GM13977 (cell line): Measurements from ENCODE around the gene ATP13A3.

Source experiments
- DNase-seq: peaks from one replicate; pipeline ENCODE4 v3.0.0; 2012; ENCODE audit warnings: low spot score
- in situ Hi-C: fragments of 300-500 bp; cut with MboI; formaldehyde crosslinking; loops from one replicate; pipeline ENCODE4 v1.12.0; 2022; ENCODE audit warnings: low sequenced_read_pairs, low pct_unique_long_range_greater_than_20kb, mixed read lengths, inconsistent platforms; ENCODE audit not compliant: unreplicated experiment
- TF ChIP-seq, protein P1 (sequence below): IDR thresholded peaks from 2 replicates; pipeline ENCODE4 v1.5.1; 2012; ENCODE audit warnings: mild to moderate bottlenecking, control low read depth; ENCODE audit not compliant: insufficient read depth; ENCODE audit errors: extremely low read depth, missing control alignments

Gene ATP13A3

DNA sequence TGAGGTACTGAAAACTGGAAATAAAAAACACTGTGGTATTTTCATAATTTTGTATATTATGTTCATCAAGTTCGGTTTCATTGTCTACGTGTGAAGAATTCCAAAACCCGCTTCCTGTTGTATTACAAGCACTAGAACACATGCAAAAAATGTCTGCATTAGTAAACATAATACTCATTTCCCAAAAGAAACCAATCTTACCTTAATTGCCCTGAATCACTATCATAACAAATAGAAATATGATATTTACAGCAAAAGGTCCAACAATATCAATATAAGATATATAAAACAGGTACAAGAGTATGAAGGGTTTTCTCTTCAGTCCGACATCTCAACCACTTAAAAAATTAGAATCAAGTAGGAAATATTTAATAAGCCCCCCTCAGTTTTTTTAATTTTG is 61.4 kb downstream of the ATP13A3 start:
- in situ Hi-C loops = no loop called here
- TF ChIP-seq, protein P1, sequence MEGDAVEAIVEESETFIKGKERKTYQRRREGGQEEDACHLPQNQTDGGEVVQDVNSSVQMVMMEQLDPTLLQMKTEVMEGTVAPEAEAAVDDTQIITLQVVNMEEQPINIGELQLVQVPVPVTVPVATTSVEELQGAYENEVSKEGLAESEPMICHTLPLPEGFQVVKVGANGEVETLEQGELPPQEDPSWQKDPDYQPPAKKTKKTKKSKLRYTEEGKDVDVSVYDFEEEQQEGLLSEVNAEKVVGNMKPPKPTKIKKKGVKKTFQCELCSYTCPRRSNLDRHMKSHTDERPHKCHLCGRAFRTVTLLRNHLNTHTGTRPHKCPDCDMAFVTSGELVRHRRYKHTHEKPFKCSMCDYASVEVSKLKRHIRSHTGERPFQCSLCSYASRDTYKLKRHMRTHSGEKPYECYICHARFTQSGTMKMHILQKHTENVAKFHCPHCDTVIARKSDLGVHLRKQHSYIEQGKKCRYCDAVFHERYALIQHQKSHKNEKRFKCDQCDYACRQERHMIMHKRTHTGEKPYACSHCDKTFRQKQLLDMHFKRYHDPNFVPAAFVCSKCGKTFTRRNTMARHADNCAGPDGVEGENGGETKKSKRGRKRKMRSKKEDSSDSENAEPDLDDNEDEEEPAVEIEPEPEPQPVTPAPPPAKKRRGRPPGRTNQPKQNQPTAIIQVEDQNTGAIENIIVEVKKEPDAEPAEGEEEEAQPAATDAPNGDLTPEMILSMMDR = no peak
- no peak for DNase-seq

DNA sequence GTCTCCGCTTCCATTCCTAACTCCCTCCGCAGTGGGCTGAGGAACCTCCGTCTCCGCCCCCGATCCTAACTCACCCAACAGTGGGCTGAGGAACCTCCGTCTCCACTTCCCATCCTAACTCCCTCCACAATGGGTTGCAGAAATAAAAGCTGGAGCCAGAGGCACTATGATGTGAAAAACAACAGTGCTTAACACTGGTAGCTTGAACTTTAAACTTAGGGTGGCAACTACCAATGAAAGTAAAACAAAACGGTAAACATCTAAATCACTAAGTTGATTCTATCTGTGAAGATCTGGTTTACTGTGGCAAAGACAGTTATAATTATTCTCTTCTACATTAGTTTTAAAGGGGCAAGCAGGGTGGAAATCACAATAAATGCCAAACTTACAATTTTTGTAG is 61.8 kb downstream of the ATP13A3 start:
- DNase-seq = no peak
- in situ Hi-C loops = no loop called here
- TF ChIP-seq, protein P1 = no peak

DNA sequence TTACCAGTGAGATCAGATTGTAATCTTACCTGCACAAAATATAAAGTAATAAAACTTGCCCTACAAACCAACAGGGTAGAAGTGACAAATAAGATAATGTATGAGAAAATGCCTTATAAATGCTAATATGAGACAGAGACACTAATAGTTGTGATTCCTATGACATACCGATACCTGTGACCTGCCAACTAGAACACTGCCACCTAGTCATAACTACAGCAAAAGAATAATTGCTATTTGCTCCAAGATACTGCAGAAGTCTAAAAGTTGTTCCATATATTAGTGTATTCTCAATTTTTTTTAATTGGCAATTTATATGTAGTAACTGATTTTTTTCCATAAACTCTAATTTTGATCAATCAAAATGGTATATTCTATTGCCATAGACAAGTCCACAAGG is 62.4 kb downstream of the ATP13A3 start:
- no peak for DNase-seq
- TF ChIP-seq, protein P1 = no peak
- in situ Hi-C loops = no loop called here

GRCh38 chr3:194423317-194423716 is 63.5 kb downstream of the ATP13A3 start:
- TF ChIP-seq, protein P1 = no peak
- in situ Hi-C loops = no loop called here
- no peak for DNase-seq

- DNase-seq = no peak
- in situ Hi-C loops = no loop called here
- TF ChIP-seq, protein P1 = no peak
Observed at GRCh38 chr3:194422188-194422587, 64.6 kb downstream of the ATP13A3 start.

DNA sequence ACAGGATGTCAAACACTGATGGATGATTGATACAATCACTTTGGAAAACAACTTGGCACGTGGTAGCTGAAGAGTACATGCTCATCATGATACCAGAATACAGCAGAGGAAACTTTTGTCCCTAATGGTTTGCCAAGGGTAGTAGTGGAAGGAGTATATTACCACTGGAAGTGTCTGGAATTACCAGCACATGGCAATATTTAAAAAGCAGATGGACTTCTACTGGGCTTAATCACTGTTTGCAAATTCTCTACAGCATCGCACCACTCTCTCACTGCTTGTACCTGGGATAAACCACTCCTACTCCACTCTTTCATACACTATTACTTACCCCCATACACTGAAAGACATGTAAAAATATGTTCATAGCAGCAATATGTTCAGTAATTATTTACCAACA is 68.1 kb downstream of the ATP13A3 start:
- in situ Hi-C loops = no loop called here
- DNase-seq = no peak
- TF ChIP-seq, protein P1 = no peak

GRCh38 chr3:194407423-194407822 is 79.4 kb downstream of the ATP13A3 start:
- TF ChIP-seq, protein P1 = no peak
- DNase-seq = no peak
- in situ Hi-C loops = no loop called here
